MV-4-11 (cell line): ENCODE measurements around the gene PAX9.

Experiments
- DNase-seq: peaks from one replicate; lab custom pipeline; 2025; lab: John Stamatoyannopoulos, UW

Gene PAX9

DNA sequence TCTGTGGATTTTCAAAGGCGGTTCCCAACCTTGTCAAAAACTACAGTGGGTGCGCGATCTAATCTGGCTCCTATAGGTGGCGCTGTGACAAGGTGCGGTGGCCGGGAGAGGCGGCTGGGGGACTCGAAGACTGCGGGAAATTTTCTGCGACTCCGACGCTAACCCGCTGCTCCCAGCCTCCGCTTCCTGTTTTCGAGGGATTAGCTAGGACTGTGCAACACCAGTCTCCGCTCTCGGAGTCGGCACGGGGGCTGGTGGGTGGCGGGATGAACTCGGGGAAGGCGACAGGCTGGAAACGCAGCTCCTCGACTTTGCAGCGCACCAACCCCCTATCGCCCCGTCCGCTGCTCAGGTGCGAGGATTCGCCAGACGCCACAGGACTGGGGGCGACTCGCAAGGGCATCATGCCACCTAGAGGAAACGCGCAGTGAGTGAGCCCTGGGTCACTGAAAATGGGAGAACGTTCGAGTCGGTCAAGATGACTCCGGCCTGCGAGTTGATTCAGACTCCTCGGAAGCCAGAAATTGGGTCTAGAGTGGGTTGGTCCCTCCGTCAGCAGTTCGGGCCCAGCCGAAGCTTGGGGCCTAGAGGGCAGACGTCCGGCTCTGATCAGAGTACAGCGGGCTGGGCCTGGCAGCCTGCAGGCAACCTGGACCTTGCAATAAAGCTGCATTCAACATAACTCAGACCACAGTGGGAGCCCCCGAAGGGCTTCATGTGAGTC, 5.5 kb upstream of the PAX9 start:
- DNase-seq = peak; percentile 3

DNA sequence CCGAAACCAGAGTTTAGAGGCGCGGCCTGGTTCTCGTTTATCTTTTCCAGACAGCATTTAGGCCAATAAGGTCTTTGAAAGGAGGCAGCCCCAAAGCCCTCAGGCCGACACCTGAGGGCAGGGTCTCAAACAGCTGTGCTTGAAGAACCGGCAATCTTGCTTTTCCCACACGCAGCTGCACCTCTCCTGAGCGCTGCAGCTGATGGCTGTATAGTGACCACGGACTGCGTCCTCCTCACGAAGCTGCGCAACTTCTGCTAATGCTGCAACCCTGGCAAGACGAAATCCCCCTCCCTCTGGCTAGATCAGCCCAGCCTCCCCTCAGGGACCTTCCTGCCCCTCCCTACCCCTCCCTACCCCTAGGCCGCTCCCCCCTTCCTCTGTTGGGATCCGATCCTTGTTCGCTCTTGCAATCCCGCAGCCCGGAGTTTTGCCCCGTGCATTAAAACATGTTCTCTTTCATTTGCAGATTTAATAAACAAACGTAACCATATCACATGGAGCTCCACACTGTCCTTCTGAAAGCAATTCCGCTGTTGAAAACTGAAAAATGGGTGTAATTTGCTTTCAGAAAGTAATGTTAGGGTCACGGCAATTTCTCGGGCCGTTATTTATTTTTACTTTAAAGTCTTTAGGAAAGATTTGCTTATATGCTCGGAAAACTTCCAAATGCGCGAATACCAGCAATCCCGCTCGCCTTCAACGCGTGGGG, 4.8 kb upstream of the PAX9 start:
- DNase-seq = no peak

DNA sequence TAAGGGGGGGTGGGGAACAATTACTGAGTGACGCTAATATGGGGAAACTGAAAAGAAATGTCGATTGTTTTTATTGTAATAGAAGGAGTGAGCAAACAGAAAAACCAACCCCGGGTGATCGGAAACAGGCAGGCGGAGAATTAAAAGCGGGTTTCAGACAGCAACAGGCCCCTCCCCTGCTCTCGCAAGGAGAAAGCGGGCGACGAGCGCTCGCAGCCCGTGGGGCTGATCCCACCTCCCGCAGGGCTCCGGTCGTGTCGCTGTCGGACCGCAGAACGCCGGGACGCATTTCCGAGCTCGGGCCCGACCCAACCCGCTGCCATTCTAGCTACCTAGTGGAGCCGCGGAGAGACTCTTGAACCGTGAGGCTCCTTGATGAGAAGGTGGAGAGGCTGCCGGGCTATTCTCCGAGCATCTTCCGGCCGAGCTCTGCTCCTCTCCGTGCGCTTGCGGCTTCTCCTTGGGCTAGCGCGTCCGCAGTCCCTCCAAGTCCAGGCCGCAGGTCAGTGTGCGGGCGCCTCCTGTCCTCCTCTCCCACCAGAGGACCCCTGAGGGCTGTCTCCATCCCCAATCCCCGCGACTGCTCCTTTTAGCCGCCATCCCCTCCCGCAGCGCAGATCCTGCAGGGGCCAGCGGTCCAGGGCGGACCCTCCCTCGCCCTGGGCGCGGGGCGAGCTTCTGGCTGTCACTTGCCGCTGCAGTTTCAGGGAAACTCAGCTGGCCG, 4.1 kb upstream of the PAX9 start:
- no peak for DNase-seq

DNA sequence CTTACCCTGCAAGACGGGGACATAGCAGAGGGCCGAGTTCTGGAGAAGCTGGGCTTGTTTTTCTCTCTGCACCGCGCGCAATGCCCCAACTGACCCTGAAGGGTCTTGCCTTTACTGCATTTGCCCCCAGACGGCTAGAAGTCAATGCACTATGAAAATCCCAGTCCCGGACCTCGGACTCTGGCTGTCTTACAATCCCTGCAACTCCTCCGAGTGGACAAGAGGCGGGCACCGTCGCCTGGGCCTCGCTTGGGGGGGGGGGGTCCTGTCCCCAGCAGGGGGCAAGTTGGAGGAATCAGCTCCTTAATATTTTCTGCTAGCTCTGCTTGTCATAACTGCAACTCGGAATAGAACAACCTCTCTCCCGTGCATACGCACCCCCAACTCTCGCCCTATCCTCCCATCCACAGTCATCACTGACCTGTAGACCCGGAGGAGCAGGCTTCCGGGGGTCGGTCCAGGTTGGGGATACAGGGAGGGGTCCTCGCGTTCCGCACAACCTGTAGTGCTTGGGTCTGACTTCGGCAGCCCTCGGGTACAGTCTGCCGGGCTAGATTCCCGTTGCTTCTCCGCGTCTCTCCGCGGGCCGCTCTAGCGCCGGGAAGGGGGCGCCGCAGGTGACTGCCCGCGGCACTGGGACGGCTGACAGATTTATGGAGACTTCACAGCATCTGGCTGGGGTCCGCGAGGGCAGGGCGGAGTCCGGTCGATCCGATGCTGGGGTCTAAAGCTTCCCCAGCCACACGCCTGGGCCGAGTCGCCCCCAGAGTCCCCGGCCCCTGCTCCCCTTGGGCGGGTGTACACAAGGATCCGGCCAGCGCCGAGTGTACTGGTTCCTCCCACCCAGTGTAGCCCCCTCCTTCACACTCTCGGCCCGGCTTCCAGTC, 3.3 kb upstream of the PAX9 start:
- no peak for DNase-seq

DNA sequence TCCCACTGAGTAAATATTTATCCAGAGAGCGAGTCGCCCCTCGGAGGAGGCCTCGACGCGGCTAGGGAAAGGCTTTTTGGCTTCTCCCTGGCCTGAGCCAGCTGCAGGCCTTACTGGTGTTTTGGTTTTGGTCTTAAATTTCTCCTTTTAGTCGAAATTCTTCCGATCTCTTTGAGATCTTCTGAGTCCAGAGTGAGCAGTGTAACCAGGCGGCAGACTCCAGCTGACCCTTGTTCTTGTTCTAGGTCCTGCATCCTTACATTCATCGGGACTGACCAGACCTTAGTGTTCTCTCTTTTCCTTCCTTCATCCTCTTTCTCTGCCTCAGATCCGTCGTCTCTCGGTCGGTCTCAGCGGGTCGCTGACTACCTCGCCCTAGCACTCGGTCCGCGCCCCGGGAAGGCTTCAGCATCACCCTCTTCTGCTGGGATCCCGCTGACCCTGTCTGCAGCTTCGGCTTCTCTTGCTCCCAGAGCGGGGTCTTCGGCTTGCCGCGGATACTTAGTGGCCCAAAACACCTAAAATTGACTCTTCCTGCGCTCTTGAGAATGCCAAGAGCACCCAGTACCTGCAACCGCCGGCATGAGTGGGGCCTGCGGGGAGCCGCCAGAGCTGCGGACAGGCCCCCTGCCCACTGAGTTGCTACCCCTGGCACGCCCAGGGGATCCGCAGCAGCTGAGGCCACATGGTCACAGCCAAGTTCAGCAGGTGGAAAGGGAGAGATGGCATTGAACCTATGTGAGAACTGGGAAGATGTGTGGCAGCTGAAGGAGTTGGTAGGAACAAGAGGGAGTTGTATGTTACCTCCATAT, 2.4 kb upstream of the PAX9 start:
- no peak for DNase-seq

DNA sequence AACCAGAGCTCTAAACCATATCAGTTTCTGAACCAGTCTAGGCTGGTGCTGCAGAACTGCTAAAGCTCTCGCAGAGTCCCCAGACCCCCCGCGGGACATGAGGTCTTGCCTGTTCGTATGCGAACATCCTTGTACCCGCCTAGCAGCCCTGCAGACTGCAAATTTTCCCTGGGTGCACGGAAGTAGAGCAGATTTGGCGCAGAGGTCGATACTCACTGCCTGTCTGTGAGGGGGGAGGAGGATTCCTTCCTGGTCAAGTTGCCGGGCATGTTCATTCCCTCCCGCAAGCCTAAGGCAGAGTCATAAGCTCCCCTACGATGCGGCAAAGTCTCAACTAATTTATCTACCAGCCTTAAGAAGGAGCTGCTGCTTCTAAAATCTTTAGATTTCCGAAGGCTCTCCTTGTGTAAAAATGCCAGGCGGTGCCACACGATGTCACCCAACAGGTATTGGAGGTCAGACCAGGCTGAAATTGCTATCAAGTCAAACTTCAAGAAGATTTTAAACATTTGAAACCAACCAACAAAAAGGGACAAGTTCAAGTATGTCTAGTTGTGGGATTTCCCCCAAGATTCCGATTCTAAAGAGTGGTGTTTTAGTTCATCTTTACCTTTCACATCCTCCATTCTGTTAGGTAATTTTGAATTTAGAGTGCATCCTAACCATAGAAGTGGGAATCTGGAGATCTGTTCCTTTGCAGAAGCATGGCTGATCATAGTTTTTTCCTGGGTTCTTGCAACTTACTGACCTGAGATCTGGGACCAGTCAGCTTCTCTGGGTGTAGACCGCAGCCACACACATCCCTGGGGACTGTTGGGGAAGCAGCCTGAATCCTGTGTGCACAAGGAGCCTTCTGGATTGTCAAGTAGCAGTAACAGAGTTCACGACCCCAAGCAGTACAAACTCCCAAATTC, 1.6 kb upstream of the PAX9 start:
- DNase-seq = no peak

DNA sequence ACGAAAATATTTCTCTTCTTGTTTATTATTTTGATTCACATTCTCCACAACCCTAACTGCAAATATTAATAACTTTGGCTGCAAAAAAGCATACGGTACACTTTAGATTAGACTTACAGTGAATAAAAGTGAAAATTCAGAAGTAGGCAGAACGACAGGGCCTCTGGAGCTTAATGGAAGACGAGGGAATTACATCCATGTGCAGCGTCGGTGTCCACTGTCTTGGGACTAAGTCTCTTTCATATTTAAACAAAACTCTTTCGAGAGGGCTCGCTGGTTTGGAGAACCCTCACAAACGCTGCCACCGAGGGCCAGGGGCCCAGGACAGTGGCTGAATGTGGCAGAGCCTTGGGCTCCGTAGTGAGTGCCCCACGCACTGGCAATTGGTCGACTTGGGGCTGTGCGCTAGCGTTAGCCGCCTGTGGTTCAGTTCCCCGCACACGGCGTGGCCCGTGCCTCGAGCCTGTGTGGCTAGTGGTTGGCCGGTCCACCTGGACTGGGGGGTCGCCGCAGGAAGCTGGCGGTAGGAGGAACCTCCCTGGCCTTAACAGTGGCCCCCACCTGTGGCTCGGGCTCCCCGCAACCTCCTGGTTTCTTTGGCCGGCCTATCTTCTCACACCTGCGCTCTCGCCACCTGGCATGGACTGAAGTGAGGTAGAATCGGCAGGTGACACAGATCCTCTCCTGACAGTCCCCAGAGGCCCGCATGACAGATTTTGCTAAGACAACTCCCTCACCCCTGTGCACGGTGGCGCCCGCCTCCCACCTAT, 739 bp upstream of the PAX9 start:
- DNase-seq = no peak

DNA sequence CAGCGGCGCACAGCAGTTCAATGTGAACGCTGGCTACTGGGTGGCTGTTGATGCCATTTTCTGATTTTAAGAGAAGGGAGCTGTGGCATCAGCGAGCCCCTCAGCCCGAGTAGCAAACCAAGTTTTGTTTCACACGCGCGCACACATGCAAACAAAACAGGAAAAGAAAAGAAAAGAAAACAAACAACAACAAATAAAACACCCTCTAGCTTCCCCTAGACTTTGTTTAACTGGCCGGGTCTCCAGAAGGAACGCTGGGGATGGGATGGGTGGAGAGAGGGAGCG, 540 bp downstream of the PAX9 start:
- DNase-seq = no peak

DNA sequence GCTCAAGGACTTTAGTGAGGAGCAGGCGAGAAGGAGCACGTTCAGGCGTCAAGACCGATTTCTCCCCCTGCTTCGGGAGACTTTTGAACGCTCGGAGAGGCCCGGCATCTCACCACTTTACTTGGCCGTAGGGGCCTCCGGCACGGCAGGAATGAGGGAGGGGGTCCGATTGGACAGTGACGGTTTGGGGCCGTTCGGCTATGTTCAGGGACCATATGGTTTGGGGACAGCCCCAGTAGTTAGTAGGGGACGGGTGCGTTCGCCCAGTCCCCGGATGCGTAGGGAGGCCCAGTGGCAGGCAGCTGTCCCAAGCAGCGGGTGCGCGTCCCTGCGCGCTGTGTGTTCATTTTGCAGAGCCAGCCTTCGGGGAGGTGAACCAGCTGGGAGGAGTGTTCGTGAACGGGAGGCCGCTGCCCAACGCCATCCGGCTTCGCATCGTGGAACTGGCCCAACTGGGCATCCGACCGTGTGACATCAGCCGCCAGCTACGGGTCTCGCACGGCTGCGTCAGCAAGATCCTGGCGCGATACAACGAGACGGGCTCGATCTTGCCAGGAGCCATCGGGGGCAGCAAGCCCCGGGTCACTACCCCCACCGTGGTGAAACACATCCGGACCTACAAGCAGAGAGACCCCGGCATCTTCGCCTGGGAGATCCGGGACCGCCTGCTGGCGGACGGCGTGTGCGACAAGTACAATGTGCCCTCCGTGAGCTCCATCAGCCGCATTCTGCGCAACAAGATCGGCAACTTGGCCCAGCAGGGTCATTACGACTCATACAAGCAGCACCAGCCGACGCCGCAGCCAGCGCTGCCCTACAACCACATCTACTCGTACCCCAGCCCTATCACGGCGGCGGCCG, 1.1 kb downstream of the PAX9 start:
- no peak for DNase-seq

DNA sequence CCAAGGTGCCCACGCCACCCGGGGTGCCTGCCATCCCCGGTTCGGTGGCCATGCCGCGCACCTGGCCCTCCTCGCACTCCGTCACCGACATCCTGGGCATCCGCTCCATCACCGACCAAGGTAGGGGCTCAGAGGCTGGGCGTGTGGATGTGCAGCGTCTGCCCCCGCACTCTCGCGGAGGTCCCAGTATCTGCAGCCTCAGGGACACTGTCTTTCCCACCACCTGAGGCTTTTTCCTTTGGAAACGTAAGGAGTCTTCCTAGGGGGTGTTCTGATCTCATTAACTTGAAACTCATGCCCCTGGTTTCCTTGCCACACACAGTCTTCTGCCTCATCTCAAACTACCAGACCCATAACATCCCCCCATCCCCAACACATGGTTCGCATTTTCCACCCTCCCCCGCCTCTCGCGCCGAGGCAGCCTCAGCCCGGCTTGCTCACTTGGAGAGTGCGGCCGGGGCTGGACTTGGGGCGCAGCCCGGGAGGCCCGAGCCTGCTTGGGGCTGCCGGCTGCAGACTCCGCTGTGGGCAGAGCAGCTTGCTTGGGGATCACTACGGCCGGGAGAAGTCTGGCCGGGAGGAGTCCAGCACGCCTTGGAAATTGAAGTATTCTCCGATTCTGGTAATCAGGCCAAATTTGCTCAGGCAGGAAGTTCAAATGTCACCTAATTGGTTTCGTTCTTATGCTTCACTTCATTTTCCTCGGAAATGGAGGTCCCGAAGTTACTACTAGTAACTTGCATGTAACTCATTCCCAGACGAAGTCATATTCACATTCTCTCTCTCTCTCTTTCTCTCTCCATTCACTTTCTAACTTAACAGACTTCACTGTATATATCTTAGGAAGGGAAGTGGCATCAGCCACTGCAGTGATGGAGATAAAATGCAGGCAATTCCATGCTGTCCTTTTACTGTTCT, 2.0 kb downstream of the PAX9 start:
- DNase-seq = no peak

DNA sequence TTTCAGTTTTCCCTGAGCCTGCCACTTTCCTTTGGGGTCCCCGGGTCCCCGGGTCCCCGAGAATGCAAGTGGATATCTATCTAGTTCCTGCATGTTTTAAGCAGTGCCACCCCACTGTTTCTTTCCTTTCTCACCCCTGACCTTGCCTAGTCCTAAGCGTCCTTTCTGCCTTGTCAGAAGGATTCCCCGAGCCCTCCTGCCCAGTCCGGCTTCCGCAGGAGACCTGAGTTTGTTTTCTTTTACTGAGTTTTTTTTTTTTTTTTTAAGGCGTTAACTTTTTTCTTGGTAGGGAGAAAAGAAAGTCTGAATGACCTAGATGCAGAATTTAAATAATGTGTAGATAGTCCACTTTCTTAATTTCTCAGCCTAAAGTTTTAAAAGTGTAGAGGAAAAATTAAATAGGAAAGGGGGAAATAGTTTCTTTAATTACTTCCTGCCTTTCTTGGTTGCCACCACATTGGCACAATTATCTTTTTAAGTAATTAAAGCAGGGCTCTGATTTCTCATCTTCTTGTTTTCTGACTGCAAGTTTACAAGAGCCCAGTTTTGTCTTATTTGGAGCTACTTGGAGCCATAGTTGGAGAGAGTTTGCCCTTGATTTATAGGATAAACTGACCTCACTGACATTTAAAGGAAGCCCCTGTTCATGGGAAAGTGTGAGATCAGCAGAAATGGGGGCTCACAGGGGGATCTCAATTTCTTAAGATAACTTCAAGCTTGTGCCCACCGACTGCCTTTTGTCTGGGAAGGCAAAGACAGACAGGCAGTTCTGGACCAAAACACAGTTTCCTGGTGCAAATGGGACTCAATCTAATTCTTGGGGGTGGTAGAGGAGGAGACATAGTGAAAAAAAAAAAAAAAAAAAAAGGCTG, 2.9 kb downstream of the PAX9 start:
- DNase-seq = no peak

DNA sequence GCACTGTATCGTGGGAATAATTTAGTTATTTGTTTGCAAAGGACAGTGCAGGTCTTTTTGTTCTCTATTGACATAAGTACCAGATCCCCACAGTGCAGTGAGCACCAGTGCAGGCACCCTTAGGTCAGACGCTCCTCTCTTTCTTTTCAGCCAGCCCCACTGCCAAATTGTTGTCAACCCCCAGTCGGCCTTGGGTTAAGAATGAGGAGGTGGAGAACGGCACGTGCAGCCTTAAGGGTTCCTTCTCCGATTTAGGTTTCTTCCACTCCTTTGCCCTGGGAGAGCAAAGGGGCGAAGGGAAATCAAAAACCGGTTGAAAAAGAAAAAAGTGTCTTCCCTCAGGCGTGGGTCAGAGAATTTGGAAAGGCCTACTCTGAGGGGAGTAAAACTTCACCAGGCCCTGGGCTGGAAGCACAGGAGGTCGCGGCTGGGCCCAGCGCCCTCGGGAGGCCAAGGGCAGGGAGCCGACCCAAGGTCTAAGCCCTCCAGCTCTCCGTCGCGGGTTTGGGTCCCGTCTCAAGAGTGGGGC, 4.3 kb downstream of the PAX9 start:
- no peak for DNase-seq

DNA sequence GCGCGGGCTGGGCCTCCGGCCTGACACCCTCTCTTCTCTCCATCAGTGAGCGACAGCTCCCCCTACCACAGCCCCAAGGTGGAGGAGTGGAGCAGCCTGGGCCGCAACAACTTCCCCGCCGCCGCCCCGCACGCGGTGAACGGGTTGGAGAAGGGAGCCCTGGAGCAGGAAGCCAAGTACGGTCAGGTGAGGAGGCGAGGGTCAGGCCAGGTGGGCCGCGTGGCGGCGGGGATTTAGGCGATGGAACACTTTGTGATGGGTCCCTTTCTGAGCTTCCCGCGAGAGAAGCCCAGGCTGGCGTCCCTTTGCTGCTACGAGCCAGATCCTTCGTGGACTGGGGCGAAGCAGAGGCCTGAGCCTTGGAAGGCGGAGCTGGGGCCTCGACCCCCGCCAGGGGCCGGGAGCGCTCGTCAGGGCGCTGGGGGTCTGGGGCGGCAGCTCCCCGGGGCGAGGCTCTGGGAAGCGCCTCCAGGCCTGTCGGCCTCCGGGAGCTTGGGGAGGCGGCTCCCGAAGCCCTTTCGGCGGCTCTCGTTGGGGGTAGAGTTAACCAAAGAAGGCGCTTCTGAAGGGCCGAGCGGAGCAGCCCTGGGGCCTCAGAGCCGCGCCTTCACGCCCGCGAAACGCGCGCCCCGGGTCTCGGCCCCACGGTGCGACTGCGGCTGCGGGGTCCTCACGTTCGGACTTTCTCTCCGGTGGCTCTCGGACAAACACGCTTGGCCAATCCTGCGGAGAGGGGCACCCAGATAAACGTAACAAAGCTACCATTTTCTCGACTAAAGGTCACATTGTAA, 5.0 kb downstream of the PAX9 start:
- DNase-seq = no peak

DNA sequence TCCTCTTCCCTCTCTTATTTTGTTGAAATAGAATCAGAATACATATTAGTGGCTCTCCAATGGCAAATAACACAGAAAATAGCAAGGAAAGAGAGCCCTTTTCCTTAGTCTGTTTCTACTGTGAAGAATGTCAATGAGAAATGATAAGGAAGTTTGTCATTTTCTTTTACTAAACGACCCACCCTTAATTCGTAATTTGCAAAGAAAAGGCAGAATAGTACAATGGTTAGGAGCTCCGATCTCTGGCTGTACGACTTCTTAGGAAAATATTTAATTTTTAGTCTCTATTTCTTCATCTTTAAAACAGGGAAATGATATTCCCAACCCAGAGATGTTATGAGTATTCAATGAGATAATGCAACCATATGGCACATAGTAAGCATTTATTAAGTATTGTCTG, 6.0 kb downstream of the PAX9 start:
- DNase-seq = no peak

DNA sequence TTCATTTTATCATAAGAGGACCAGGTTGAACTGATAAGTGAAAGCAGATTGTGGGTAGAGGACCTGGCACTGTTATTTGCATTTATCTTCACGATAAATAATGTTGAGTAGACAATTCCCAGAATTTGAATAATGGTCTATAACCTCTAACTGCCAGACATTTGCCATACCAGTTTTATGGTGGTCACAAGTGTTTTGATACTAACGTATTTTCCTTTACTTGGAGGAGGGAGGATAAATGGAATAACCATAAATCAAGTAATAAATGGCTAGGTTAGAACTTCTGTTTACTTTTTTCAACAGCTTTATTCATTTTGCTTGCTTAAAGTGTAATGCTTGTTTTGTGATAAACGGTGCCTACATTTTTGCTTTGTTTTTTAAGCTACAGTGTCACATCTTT, 9.5 kb downstream of the PAX9 start:
- DNase-seq = no peak

DNA sequence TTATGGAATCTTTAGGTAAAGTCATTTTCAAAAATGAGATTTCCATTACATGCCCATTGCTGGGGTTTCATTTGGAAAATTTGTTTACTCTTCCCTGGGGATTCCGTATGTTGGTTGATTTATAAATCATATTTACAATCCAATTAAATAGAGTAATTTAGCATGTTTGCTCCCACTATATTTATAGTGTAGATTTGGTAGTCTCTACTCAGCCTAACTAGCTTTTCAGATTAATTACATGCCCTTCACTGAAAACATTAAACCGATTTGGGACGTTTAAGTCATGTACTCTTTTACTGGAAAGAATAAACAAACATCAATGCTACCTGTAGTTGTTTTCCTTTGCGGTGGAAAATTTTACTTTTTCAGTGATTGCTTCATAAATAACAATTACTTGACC, 10.4 kb downstream of the PAX9 start:
- no peak for DNase-seq
